Nephron (organoid): Measurements from ENCODE around the gene ACVR1B.

Experiments used
- H3K27ac Mint-ChIP-seq, 3 experiments: 2 replicates each; pipeline ENCODE4 v1.8.0; 2020; ENCODE audit warnings: mixed read lengths in 3 of 3, mild to moderate bottlenecking in 2 of 3, moderate library complexity in 1 of 3
- H3K27me3 Mint-ChIP-seq: 2 replicates; pipeline ENCODE4 v1.8.0; 2021; ENCODE audit warnings: low read depth, mild to moderate bottlenecking, moderate library complexity, mixed read lengths
- H3K36me3 Mint-ChIP-seq: 2 replicates; pipeline ENCODE4 v1.8.0; 2020; ENCODE audit warnings: low read depth, mixed read lengths
- H3K4me1 Mint-ChIP-seq: 2 replicates; pipeline ENCODE4 v1.8.0; 2020; ENCODE audit warnings: mixed read lengths
- H3K4me3 Mint-ChIP-seq, 3 experiments: 2 replicates each; pipeline ENCODE4 v1.8.0; 2020; ENCODE audit warnings: mild to moderate bottlenecking in 3 of 3, mixed read lengths in 3 of 3, moderate library complexity in 2 of 3
- H3K9me3 Mint-ChIP-seq: 2 replicates; pipeline ENCODE4 v1.8.0; 2020; ENCODE audit warnings: mixed read lengths
- CTCF ChIP-seq, 3 experiments: fragments of 200-600 bp; sonication (generic); IDR thresholded peaks; one replicate each; pipeline ENCODE4 v1.5.0; 2021; ENCODE audit warnings: antibody characterized with exemption in 3 of 3; ENCODE audit not compliant: unreplicated experiment in 3 of 3

The ACVR1B gene

DNA sequence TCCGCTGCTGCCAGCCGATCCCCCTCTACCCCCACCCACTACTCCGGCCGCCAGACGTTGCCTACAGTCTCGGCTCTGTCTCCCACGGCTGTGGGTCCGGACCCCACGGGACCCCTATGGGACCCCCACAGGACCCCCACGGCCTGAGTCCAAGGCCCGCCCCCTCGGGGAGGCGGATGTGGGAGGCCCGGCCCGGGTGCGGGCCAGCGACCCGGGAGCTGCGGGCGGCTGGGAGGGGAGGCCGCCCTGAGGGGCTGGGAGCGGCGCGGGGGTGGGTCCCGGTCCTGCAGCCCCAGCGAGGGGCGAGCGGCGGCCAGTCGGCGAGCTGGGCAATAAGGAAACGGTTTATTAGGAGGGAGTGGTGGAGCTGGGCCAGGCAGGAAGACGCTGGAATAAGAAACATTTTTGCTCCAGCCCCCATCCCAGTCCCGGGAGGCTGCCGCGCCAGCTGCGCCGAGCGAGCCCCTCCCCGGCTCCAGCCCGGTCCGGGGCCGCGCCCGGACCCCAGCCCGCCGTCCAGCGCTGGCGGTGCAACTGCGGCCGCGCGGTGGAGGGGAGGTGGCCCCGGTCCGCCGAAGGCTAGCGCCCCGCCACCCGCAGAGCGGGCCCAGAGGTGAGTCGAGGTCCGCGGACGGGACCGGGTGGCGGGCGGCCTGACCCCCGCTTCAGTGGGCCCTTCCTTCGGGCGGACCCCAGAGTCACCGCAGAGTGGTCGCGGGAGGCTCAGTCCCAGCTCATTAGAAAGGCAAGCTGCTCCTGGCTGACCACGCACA is 44.2 kb upstream of the ACVR1B start, which contains the start of gene ACVRL1:
TSS of gene ACVRL1 (plus strand) at position 422 of the 773 bp plus-strand sequence. CDS start 4,971 bp downstream, outside the sequence.
- H3K27me3 Mint-ChIP-seq: peaks cover 8% of the 10 kb centered on the region
- H3K9me3 Mint-ChIP-seq: no peaks in the 10 kb centered on the region
- peaks cover 58% of the 10 kb centered on the region for H3K4me1 Mint-ChIP-seq
- no peak for TF ChIP-seq CTCF (IDR thresholded peaks at IDR 0.05; ENCODE audit: unreplicated experiment in 3 of 3)
- H3K36me3 Mint-ChIP-seq: no peaks in the 10 kb centered on the region
- H3K27ac Mint-ChIP-seq: peak within 1 kb of the TSS in 2 of 3 experiments; percentile 76 to 81
- no peak within 1 kb of the TSS for H3K4me3 Mint-ChIP-seq

- Mint-ChIP-seq H3K27me3 (peaks cover 8% of the 10 kb centered on the region), H3K4me3 (no peak overlapping the region), H3K9me3 (no peaks in the 10 kb centered on the region), H3K27ac (peak overlapping the region in 1 of 3 experiments; percentile 76), H3K36me3 (no peaks in the 10 kb centered on the region), H3K4me1 (peaks cover 65% of the 10 kb centered on the region)
- no peak for TF ChIP-seq CTCF (IDR thresholded peaks at IDR 0.05; ENCODE audit: unreplicated experiment in 3 of 3)
Observed at GRCh38 chr12:51907856-51908425, 43.6 kb upstream of the ACVR1B start.

DNA sequence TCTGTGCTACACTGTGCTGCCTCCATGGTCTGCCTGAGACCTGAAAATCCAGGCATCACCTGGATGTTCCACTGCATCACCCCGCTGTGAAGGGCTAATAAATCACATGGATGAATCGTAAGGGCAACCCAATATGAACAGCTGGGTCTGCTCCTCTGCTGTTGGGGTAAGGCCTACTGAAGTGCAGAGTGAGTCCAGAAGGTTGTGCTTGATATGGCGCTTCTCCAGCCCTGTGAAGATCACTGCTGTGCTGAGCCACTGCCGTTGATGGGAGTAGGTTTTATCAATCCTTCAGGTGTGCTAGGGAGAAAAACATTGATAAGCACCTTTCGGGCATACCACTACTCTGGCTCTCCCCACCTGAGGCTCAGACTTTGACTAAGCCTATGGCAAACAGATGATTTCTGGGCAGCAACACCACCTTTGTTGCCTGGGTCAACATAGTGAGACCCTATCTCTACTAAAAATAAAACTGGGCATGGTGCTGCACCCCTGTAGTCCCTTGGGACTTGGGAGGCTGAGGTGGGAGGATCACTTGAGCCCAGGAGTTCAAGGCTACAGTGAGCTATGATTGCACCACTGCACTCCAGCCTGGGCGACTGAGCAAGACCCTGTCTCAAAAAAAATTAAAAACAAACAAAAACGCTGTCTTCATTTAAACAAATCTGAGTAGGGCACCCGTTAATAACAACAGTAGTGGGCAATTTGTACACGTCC is 42.5 kb upstream of the ACVR1B start:
- TF ChIP-seq CTCF (IDR thresholded peaks at IDR 0.05; ENCODE audit: unreplicated experiment in 3 of 3): no peak
- Mint-ChIP-seq H3K27me3 (peaks cover 8% of the 10 kb centered on the region), H3K27ac (peak overlapping the region in 1 of 3 experiments; percentile 76), H3K4me1 (peaks cover 61% of the 10 kb centered on the region), H3K4me3 (no peak overlapping the region), H3K36me3 (no peaks in the 10 kb centered on the region), H3K9me3 (no peaks in the 10 kb centered on the region)

DNA sequence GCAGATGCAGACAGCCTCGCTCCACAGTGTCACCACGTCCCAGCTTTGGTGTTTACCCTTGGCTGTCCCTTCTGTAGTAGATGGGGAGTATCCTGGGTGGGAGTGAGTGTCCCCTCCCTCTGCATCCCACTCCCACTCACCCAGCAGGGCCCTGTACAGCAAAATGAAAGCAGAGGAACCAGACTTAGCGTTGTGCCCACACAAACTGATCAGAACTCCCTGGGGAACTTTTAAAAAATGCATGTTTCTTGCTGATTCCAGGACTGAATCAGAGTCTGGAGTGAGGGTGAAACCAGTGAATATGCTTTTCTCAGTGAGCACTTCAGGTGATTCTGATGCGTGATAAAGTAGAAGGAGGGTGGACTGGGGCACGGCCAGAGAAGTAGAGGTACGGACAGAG is 41.3 kb upstream of the ACVR1B start:
- Mint-ChIP-seq H3K27me3 (peaks cover 12% of the 10 kb centered on the region), H3K27ac (peak overlapping the region; percentile 67 to 87 (median 74)), H3K36me3 (no peaks in the 10 kb centered on the region), H3K9me3 (no peaks in the 10 kb centered on the region), H3K4me3 (no peak overlapping the region), H3K4me1 (peaks cover 57% of the 10 kb centered on the region)
- no peak for TF ChIP-seq CTCF (IDR thresholded peaks at IDR 0.05; ENCODE audit: unreplicated experiment in 3 of 3)

DNA sequence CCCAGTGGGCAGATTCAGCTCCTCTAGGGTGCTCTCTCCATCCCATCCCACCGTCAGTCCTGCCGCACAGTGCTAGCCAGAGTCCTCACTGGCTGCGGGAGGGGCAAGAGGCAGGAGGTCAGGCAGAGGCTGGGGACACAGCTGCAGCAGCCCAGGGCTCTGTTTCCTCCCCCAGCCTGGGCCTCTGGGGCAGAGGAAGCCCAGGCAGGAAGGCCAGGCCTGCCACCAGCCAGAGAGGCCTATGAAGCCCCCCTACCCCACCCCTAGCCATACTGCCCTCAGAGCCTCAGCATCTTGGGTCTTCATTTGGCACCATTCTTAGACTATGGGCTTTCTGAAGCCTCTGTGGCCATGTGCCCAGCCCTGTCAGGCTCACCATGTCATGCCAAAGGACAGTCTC is 40.8 kb upstream of the ACVR1B start:
- peaks cover 51% of the 10 kb centered on the region for H3K4me1 Mint-ChIP-seq
- H3K27me3 Mint-ChIP-seq: peaks cover 12% of the 10 kb centered on the region
- H3K36me3 Mint-ChIP-seq: no peaks in the 10 kb centered on the region
- no peaks in the 10 kb centered on the region for H3K9me3 Mint-ChIP-seq
- no peak for TF ChIP-seq CTCF (IDR thresholded peaks at IDR 0.05; ENCODE audit: unreplicated experiment in 3 of 3)
- peak overlapping the region; percentile 67 to 87 (median 74) for H3K27ac Mint-ChIP-seq
- H3K4me3 Mint-ChIP-seq: no peak overlapping the region
